WTC11 (cell line): ENCODE results near the gene EIF3I. TPM values are rescaled to one million over a fixed set of nuclear protein-coding genes. Genes with fewer than 3 reads are reported as not detected.

Experiments
- ATAC-seq: fragments of 200-7000 bp; cut with Tn5 transposase; 2 replicates; pipeline ENCODE4 v1.10.0; 2021; ENCODE audit warnings: mild to moderate bottlenecking, moderate library complexity
- CTCF ChIA-PET: fragments of 300-600 bp; sonication (Branson Sonifier 250); formaldehyde crosslinking; loops from one replicate; lab custom pipeline; 2021; ENCODE audit warnings: antibody characterized with exemption; lab: Charles Lee
- POLR2A ChIA-PET: fragments of 350-600 bp; sonication (Branson Sonifier 250); formaldehyde crosslinking; loops from one replicate; lab custom pipeline; 2021; ENCODE audit warnings: antibody characterized with exemption; lab: Charles Lee
- DNase-seq: peaks from one replicate; pipeline ENCODE4 v3.0.0; 2021; ENCODE audit warnings: low spot score
- H3K27ac Mint-ChIP-seq: 2 replicates; pipeline ENCODE4 v1.8.0; 2021; ENCODE audit warnings: mixed read lengths
- H3K27me3 Mint-ChIP-seq: 2 replicates; pipeline ENCODE4 v1.8.0; 2021; ENCODE audit warnings: low read depth, mild to moderate bottlenecking, moderate library complexity, mixed read lengths
- H3K36me3 Mint-ChIP-seq: 2 replicates; pipeline ENCODE4 v1.8.0; 2021; ENCODE audit warnings: mixed read lengths
- H3K4me1 Mint-ChIP-seq: 2 replicates; pipeline ENCODE4 v1.8.0; 2022; ENCODE audit warnings: mixed read lengths
- H3K4me3 Mint-ChIP-seq: 2 replicates; pipeline ENCODE4 v1.8.0; 2021; ENCODE audit warnings: mild to moderate bottlenecking, moderate library complexity, mixed read lengths
- H3K9me3 Mint-ChIP-seq: 2 replicates; pipeline ENCODE4 v1.8.0; 2021; ENCODE audit warnings: mixed read lengths
- CBFB ChIP-seq: sonication (generic); formaldehyde crosslinking; IDR thresholded peaks from 2 replicates; pipeline ENCODE4 v1.8.1; 2022; ENCODE audit warnings: mild to moderate bottlenecking, low read depth, missing genetic modification reagents
- CREM ChIP-seq: sonication (generic); formaldehyde crosslinking; IDR thresholded peaks from 2 replicates; pipeline ENCODE4 v1.8.1; 2022; ENCODE audit warnings: mild to moderate bottlenecking, missing genetic modification reagents, moderate library complexity
- CTCF ChIP-seq: fragments of 200-600 bp; IDR thresholded peaks from 2 replicates; pipeline ENCODE4 v1.8.0; 2022; ENCODE audit warnings: antibody characterized with exemption
- E2F5 ChIP-seq: sonication (generic); formaldehyde crosslinking; IDR thresholded peaks from 2 replicates; pipeline ENCODE4 v1.8.1; 2022; ENCODE audit warnings: mild to moderate bottlenecking, moderate library complexity, missing genetic modification reagents
- ERG ChIP-seq: fragments of 250-450 bp; sonication (Bioruptor Pico); IDR thresholded peaks from 2 replicates; pipeline ENCODE4 v1.8.0; 2021; ENCODE audit warnings: mild to moderate bottlenecking
- FOXJ3 ChIP-seq: sonication (generic); formaldehyde crosslinking; IDR thresholded peaks from 2 replicates; pipeline ENCODE4 v1.9.0; 2021; ENCODE audit warnings: missing genetic modification reagents, mild to moderate bottlenecking, borderline replicate concordance
- GRHL2 ChIP-seq: fragments of 250-450 bp; sonication (Bioruptor Pico); IDR thresholded peaks from 2 replicates; pipeline ENCODE4 v1.8.0; 2022; ENCODE audit warnings: mild to moderate bottlenecking, moderate library complexity; ENCODE audit not compliant: insufficient replicate concordance, severe bottlenecking
- JAZF1 ChIP-seq: fragments of 250-450 bp; sonication (Bioruptor Pico); IDR thresholded peaks from 2 replicates; pipeline ENCODE4 v1.9.0; 2021; ENCODE audit warnings: moderate library complexity, mild to moderate bottlenecking, inconsistent platforms
- MAX ChIP-seq: sonication (generic); formaldehyde crosslinking; IDR thresholded peaks from 2 replicates; pipeline ENCODE4 v1.8.0; 2022; ENCODE audit warnings: mild to moderate bottlenecking, missing genetic modification reagents
- MXD4 ChIP-seq: fragments of 250-450 bp; sonication (Bioruptor Pico); IDR thresholded peaks from 2 replicates; pipeline ENCODE4 v1.8.0; 2021; ENCODE audit warnings: mild to moderate bottlenecking, moderate library complexity, borderline replicate concordance
- NFATC4 ChIP-seq: fragments of 250-450 bp; sonication (Bioruptor Pico); IDR thresholded peaks from 2 replicates; pipeline ENCODE4 v1.9.0; 2021; ENCODE audit warnings: mild to moderate bottlenecking
- PRDM15 ChIP-seq: sonication (generic); formaldehyde crosslinking; IDR thresholded peaks from 2 replicates; pipeline ENCODE4 v1.8.0; 2022; ENCODE audit warnings: missing genetic modification reagents
- SMAD3 ChIP-seq: sonication (generic); formaldehyde crosslinking; IDR thresholded peaks from 2 replicates; pipeline ENCODE4 v1.8.0; 2022; ENCODE audit warnings: missing genetic modification reagents, mild to moderate bottlenecking, borderline replicate concordance
- SP1 ChIP-seq: sonication (generic); formaldehyde crosslinking; conservative IDR thresholded peaks from 2 replicates; pipeline ENCODE4 v1.8.1; 2022; ENCODE audit warnings: missing genetic modification reagents
- TP53 ChIP-seq: sonication (generic); formaldehyde crosslinking; IDR thresholded peaks from 2 replicates; pipeline ENCODE4 v1.8.1; 2023; ENCODE audit warnings: mild to moderate bottlenecking, missing genetic modification reagents
- ZBTB21 ChIP-seq: sonication (generic); formaldehyde crosslinking; IDR thresholded peaks from 2 replicates; pipeline ENCODE4 v1.8.1; 2023; ENCODE audit warnings: mild to moderate bottlenecking, missing genetic modification reagents, borderline replicate concordance
- ZNF138 ChIP-seq: sonication (generic); formaldehyde crosslinking; conservative IDR thresholded peaks from 2 replicates; pipeline ENCODE4 v1.8.1; 2022; ENCODE audit warnings: mild to moderate bottlenecking, moderate library complexity, missing genetic modification reagents
- ZNF232 ChIP-seq: sonication (generic); formaldehyde crosslinking; IDR thresholded peaks from 2 replicates; pipeline ENCODE4 v1.8.0; 2022; ENCODE audit warnings: mild to moderate bottlenecking, missing genetic modification reagents
- total RNA-seq: library from RNA; stranded (reverse); gene quantifications from 3 replicates; pipeline ENCODE4 v1.2.3, GENCODE V29; 2021

The EIF3I gene
- total RNA-seq, 1 experiment from 2014 or later: 237 TPM

GRCh38 chr1:32208891-32209328 is 13.3 kb upstream of the EIF3I start, which contains the start of gene DCDC2B:
DCDC2B (plus strand) TSS chr1:32209089; CDS start chr1:32209094, 5 bp downstream.
- Mint-ChIP-seq H3K27ac (no peak within 1 kb of the TSS; the same call in 1 of the 2 replicates), H3K27me3 (peaks cover 8% of the 10 kb centered on the region), H3K9me3 (no peaks in the 10 kb centered on the region), H3K4me1 (peaks cover 10% of the 10 kb centered on the region), H3K36me3 (peaks cover 4% of the 10 kb centered on the region), H3K4me3 (no peak within 1 kb of the TSS)
- ChIA-PET POLR2A (no interaction called here), CTCF (interaction anchor here (1.5 kb wide), 1 partner anchor 40 kb away, joined by 5 read pairs; no protein-coding TSS in a partner anchor)
- no peak for DNase-seq
- TF ChIP-seq MAX (CRISPR knock-in tag) (no peak), NFATC4 (no peak), JAZF1 (CRISPR knock-in tag) (no peak), SP1 (CRISPR knock-in tag) (no peak)
- ATAC-seq: no peak

GRCh38 chr1:32215629-32216480 is 6.4 kb upstream of the EIF3I start:
- POLR2A ChIA-PET: interaction anchor here (0.6 to 1.3 kb wide), 8 partner anchors 10 to 179 kb away, joined by 3 to 8 read pairs (median 6); partner anchors contain the start of genes BSDC1, CCDC28B, IQCC and MARCKSL1
- no peaks in the 10 kb centered on the region for H3K9me3 Mint-ChIP-seq
- CTCF ChIA-PET: interaction anchor here (0.5 to 2.8 kb wide), 41 partner anchors 10 to 455 kb away, joined by 3 to 69 read pairs (median 5); partner anchors contain the start of genes BSDC1, CCDC28B, FAM167B and FAM229A
- TF ChIP-seq CREM (CRISPR knock-in tag): no peak
- no peak for TF ChIP-seq FOXJ3 (CRISPR knock-in tag)
- peak; percentile 62; the same call in 1 of the 2 replicates for TF ChIP-seq CTCF
- no peak for TF ChIP-seq SMAD3 (CRISPR knock-in tag)
- no peak for TF ChIP-seq PRDM15
- TF ChIP-seq, all 79 proteins: peak for 1
- H3K4me1 Mint-ChIP-seq: peaks cover 2% of the 10 kb centered on the region; the same call in 1 of the 2 replicates
- peak; percentile 97 for ATAC-seq
- H3K27ac Mint-ChIP-seq: no peak overlapping the region
- H3K36me3 Mint-ChIP-seq: no peaks in the 10 kb centered on the region; the same call in 1 of the 2 replicates
- H3K4me3 Mint-ChIP-seq: no peak overlapping the region
- peak; percentile 78 for DNase-seq
- H3K27me3 Mint-ChIP-seq: peaks cover 4% of the 10 kb centered on the region; the same call in 1 of the 2 replicates

- Mint-ChIP-seq H3K27me3 (no peaks in the 10 kb centered on the region), H3K27ac (no peak overlapping the region), H3K4me3 (no peak overlapping the region), H3K4me1 (peaks cover 10% of the 10 kb centered on the region), H3K36me3 (no peaks in the 10 kb centered on the region; the same call in 1 of the 2 replicates), H3K9me3 (no peaks in the 10 kb centered on the region)
- no peak for ATAC-seq
- ChIA-PET POLR2A (interaction anchor here (0.6 to 1.1 kb wide), 2 partner anchors 119 to 121 kb away, joined by 4 to 8 read pairs; partner anchors contain the start of gene MARCKSL1), CTCF (interaction anchor here (1.1 to 2.8 kb wide), 10 partner anchors 16 to 262 kb away, joined by 3 to 69 read pairs (median 16); partner anchors contain the start of genes CCDC28B, FAM167B, LCK and TMEM39B)
- no peak for DNase-seq
- TF ChIP-seq ZNF232 (CRISPR knock-in tag) (no peak), ZNF138 (no peak), E2F5 (no peak), TP53 (CRISPR knock-in tag) (no peak), ERG (CRISPR knock-in tag) (no peak), CBFB (CRISPR knock-in tag) (no peak), ZBTB21 (CRISPR knock-in tag) (no peak), GRHL2 (no peak), MXD4 (CRISPR knock-in tag) (no peak)
Observed at GRCh38 chr1:32216566-32216965, 5.6 kb upstream of the EIF3I start.
